ENCODE measurements around the gene NOX3.

DNA sequence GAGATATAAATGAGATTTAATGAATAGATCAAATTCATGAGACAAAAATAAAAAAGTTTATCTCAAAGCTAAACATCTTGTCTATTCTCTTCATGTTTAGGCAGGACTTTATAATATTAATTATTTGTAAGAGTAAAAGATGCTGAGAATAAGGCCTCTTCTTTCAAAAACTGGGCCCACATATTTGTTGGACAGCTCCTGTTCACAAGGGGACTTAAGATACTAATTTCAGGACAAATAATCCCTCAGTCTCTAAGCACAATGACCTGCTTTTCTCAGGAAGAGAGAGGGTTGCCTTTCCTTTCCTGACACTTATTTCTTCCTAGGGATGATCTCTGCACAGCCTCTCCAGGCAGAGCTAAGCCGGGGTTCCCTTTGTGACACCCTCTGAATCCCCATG, 43.3 kb downstream of the NOX3 start:
- TF ChIP-seq POLR2A (IDR thresholded peaks at IDR 0.05; ENCODE audit: low read depth, low read length), result no peak
- TF ChIP-seq TAF1 (IDR thresholded peaks at IDR 0.05; ENCODE audit: borderline replicate concordance, low read depth, low read length), result no peak
